GM12865 (cell line): Measurements from ENCODE around the gene RASA1.

Source experiments
- DNase-seq: peaks from one replicate; pipeline ENCODE4 v3.0.0; 2010; ENCODE audit warnings: low read depth
- H3K4me3 ChIP-seq: 2 replicates; pipeline ENCODE4 v1.5.1; 2011; ENCODE audit warnings: mild to moderate bottlenecking, low read depth, low read length, control low read depth
- CTCF ChIP-seq: IDR thresholded peaks from 2 replicates; pipeline ENCODE4 v1.5.1; 2011; ENCODE audit warnings: low read length, control low read depth, low read depth, inconsistent platforms; ENCODE audit not compliant: insufficient read depth; ENCODE audit errors: missing control alignments

Gene RASA1

GRCh38 chr5:87267574-87268125, at the start of gene RASA1:
Gene RASA1 (plus strand): TSS chr5:87267883. CDS start chr5:87268452, 569 bp downstream.
- peak within 1 kb of the TSS; percentile 75 for H3K4me3 ChIP-seq
- no peak for TF ChIP-seq CTCF
- peak; percentile 95 for DNase-seq

- DNase-seq: no peak
- H3K4me3 ChIP-seq: no peak overlapping the region
- no peak for TF ChIP-seq CTCF
Measured at GRCh38 chr5:87229780-87230179, 37.9 kb upstream of the RASA1 start.

GRCh38 chr5:87231037-87231808, 36.5 kb upstream of the RASA1 start:
- H3K4me3 ChIP-seq: no peak overlapping the region
- DNase-seq: peak; percentile 94
- TF ChIP-seq CTCF: no peak

GRCh38 chr5:87233143-87233542, 34.5 kb upstream of the RASA1 start:
- no peak for DNase-seq
- H3K4me3 ChIP-seq: no peak overlapping the region
- no peak for TF ChIP-seq CTCF

- no peak for DNase-seq
- H3K4me3 ChIP-seq: no peak overlapping the region
- TF ChIP-seq CTCF: no peak
Measured at GRCh38 chr5:87241555-87241954, 26.1 kb upstream of the RASA1 start.

- H3K4me3 ChIP-seq: no peak overlapping the region
- no peak for TF ChIP-seq CTCF
- no peak for DNase-seq
Measured at GRCh38 chr5:87242242-87242641, 25.4 kb upstream of the RASA1 start.
